GM18868 (cell line): ENCODE data around the gene ADARB2.

ENCODE experiments used
- ATAC-seq: cut with Tn5 transposase; IDR thresholded peaks from one replicate; pipeline ENCODE4 v1.9.1; 2021; ENCODE audit warnings: mild to moderate bottlenecking, moderate library complexity; ENCODE audit not compliant: unreplicated experiment

Gene ADARB2

GRCh38 chr10:1274701-1275544 is 462.4 kb downstream of the ADARB2 start:
- no peak for ATAC-seq

DNA sequence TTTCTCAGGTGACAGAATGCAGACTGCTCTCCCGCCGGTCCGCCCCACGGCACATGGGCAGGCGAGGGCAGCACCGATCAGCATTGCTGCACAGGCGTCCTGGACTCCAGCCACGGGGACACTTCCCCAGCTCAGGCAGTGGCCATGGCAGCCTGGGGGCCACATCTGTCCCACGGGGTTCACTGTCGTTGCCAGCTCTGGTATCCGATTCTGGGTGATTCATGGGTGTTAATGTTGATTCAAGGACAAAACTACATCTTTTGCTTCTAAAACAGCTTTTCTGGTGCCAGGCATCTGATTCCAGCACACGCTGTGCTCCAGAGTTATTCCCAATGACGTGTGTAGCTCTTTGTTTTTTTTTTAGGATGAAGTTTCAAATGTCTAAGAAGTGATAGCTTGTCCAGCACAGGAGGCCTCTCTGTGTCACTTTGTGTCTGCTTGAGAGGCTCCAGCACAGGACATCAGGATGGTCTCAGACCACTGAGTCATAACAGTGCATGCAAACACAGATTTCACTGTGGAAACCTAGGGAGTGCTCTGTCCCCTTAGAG is 463.1 kb downstream of the ADARB2 start:
- ATAC-seq, result no peak

DNA sequence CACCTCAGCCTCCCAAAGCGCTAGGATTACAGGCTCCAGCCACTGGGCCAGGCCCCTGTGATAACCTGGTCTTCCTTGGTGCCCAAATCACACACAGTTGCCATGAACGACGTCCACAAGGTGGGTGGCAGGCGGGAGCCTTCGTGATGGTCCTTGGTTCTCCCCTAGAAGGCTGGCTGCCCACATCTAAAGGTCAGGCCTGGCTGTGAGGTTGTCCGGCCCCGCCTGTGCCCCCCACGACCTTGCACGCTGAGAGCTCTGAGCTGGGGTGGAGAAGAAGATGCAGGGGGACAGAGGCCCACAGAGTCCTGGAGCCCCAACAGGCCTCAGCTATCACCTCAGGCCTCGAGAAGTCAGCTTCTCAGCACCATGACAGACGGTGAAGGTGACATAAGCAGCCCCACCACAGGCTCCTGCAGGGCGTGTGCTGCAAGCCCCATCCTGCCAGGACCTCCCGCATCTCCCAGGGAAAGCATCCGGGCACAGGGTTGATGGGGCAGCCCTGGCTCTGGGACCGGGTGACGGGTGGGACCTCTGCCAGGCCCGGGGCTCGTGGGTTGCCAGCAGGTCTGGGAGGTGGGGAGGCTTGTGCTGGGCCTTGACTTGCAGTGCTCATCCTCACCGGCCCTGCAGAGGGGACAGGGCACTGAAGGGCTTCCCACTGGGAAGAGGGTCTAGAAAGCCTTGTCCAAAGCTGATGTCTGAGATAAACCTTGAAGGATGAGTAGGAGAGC is 463.8 kb downstream of the ADARB2 start:
- no peak for ATAC-seq

DNA sequence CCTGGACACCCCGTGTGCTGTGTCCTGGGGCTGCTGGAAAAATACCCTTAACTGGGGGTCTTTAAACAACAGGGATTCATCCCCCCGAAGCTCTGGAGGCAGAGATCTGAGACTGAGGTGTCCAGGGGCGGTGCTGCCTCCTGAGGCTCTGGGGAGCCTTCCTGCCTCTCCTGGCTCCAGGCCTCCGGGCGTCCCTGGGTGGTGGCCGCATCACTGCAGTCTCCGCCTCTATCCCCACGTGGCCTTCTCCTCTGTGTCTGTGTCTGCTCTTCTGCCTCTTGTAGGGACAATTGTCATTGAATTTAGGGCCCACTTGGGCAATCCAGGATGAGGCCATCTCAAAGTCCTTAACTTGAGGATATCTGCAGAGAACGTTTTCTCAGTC is 464.6 kb downstream of the ADARB2 start:
- no peak for ATAC-seq

GRCh38 chr10:1272079-1272776 is 465.1 kb downstream of the ADARB2 start:
- no peak for ATAC-seq

DNA sequence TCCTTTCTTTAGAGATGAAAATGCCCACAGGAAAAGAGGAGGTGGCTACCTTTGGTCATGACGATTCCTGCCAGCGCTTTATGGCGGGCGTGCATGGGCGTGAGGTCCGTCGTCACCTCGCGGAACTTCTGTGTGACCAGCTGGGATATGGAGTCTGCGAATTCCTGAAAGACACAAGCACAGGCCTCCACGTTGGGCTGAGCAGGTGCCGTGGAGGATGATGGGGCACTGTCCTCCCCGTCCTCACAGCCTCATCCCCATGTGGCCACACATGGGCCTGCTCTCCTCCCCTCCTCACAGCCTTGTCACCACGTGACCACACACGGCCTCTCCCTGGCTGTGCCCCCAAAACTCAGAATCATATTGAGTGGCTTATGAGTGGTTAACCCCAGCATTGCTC is 466.4 kb downstream of the ADARB2 start:
- ATAC-seq, result no peak

DNA sequence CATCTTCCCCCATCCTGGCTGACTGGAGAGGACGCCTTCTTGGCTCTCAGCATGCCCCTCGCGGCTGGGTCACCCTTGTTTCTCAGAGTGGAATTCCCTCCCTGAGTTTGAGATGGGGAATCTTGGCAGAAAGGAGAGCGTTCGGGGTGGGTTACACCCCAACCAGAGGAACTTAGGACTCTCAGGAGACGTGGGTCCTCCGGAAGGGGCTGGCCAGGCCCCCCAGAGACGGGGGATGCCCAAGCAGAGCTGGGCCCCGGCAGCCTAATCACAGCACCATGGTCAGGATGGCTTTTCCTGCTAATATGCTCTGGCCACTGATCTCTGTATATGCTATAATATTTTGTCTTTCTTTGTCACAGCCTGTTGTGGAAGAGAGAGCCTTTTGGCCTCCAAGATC is 466.8 kb downstream of the ADARB2 start:
- no peak for ATAC-seq

DNA sequence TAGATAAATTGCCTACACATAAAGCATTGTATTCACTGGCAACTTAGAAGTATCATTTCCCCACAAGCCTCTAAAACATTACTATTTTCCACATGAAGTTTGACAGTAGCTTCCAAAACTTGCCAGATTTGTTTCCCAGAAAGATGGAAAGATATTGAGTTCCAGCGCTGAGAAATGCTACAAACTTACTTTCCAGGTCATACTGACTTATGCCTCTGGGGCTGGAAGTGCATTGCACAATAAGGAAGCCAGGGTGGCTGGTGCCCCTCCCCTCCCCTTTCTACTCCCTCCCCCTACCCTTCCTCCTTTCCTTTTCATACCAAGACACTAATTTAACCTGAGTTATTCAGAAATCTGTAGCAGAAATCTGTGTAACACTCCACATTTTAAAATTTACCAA is 468.5 kb downstream of the ADARB2 start:
- no peak for ATAC-seq

- no peak for ATAC-seq
Measured at GRCh38 chr10:1267568-1267967, 469.8 kb downstream of the ADARB2 start.

- no peak for ATAC-seq
Measured at GRCh38 chr10:1267148-1267547, 470.2 kb downstream of the ADARB2 start.

GRCh38 chr10:1266033-1266802 is 471.1 kb downstream of the ADARB2 start:
- no peak for ATAC-seq

DNA sequence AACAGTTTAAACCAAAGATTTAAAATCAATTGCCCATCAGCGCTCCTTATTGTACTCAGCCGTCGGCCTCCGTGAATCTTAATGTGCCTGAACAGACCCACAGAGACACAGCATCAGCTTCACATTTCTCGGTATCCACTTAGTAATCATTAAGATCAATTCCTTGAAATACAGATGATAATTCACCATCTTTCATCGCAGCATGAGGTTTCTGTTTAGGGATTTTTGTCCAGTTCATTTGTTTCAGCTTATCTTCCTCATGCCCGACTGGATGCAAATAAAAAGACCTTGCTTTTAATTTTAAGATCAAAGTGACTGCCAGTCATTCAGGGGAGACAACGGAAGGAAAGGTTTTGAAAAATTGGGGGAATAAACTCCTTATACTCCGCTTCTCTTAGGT is 473.3 kb downstream of the ADARB2 start:
- ATAC-seq, result no peak

- ATAC-seq, result no peak
Measured at GRCh38 chr10:1257274-1257673, 480.1 kb downstream of the ADARB2 start.

GRCh38 chr10:1256432-1256725 is 480.9 kb downstream of the ADARB2 start:
- no peak for ATAC-seq

DNA sequence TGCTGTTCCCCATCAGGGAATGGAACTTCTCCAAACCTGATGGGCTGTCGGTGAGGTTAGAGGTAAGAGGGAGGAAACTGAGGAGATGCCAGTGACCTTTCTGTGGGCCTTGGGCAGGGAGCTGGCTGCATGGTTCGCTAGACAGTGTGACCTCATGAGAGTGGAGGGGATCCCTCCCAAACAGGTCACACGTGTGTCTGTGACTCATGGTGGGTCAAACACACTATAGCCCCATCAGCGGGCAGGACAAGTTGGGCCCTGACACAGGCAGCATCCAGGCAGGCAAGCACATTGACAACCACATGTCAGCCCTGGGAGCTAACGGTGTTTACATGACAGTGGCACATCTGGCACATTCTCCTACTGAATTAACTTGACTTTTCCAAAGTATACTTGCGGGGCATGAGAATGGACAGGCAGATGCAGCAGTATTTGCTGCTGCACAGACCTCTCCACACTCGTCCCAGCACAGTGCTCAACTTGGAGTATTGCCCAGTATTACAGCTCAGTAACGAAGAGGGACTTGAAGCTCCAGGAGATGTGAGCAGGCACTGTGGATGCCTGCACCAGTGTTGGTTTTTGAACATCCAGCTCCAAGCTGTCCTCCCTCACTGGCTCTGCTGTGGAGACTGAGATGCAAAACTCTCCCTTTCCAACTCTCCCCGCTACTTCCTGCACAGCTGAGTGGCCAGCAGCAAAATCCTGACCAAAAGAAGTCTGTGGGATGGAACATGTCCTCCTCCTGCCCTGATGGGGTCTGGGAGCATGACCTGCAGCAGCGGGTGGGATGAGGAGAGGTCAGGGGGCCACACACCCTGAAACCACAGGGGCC is 481.5 kb downstream of the ADARB2 start:
- ATAC-seq, result no peak

- no peak for ATAC-seq
Measured at GRCh38 chr10:1255118-1255517, 482.2 kb downstream of the ADARB2 start.

GRCh38 chr10:1253523-1254353 is 483.6 kb downstream of the ADARB2 start:
- no peak for ATAC-seq

- ATAC-seq, result no peak
Measured at GRCh38 chr10:1251769-1252168, 485.6 kb downstream of the ADARB2 start.
